Parietal lobe (tissue), 1 donor: Measurements from ENCODE around the gene TXNRD2. TPM values are rescaled to one million over a fixed set of nuclear protein-coding genes. Genes with fewer than 3 reads are reported as not detected.

Experiments used
- total RNA-seq: library from RNA; depleted of rRNA; stranded (reverse); fragments of >200 nt; gene quantifications from one replicate; pipeline ENCODE4 v1.2.3, GENCODE V29; 2014

Gene TXNRD2
- total RNA-seq, result 16.3 TPM

GRCh38 chr22:19941365-19942082, at the start of gene TXNRD2, which contains the start of gene COMT:
TXNRD2 (minus strand) TSS chr22:19941818; CDS start chr22:19941803, 15 bp downstream.
COMT (plus strand) TSS chr22:19941772; CDS start chr22:19962527, 20,755 bp downstream.

DNA sequence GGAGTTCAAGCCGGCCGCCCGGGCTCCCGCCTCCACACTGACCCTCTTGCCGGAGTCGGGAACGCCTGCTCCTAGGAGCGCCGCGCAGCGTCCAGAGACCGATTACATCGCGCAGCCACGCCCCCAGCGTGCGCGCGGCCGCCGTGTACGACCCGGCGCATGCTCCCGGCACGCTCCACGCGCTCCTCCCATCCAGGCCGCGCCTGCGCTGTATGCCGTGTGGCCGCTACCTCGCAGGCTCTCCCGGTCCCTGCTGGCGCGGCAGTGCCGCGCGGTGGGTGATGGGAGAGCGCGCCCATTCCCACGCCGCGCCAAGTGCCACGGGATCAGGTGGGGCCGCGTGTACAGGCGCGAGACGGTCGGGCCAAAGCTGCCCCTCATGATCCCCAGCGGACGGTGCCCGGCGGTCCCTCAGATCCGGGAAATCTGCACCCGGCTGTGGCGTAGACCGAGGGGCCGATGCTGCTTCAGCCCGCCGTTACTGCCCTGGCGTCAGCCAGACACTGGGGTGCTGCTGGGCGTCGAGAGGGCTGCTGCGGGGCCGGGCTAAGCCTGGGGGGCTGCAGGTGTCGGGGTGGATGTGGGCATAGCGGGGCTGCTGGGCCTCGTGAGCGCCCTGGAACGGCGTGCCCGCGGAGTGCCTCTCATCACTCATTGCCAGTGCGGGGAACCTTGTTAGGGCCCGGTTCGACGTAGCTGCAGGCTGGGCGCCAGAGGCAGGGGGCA, 86.7 kb downstream of the TXNRD2 start, which contains the start of the genes GNB1L and RTL10:
Gene GNB1L, minus strand, starts transcription at position 97 of the 726 bp plus-strand sequence. CDS start 33,519 bp downstream, outside the sequence.
Gene RTL10, minus strand, starts transcription at position 97 of the 726 bp plus-strand sequence. CDS start 2,613 bp downstream, outside the sequence.

Other genes starting within 250 kb of the TXNRD2 start
- 246 TPM for gene SEPTIN5, start 227.3 kb downstream of the TXNRD2 start, total RNA-seq
- 23.5 TPM for gene GP1BB, start 218.3 kb downstream of the TXNRD2 start, total RNA-seq
- not detected for gene TBX1, start 181.0 kb downstream of the TXNRD2 start, total RNA-seq
- 7.8 TPM for gene GNB1L, start 86.9 kb downstream of the TXNRD2 start, total RNA-seq
- 20.7 TPM for gene RTL10, start 86.9 kb downstream of the TXNRD2 start, total RNA-seq
- 36.9 TPM for gene COMT, start within 50 bp of the TXNRD2 start, total RNA-seq
- gene ARVCF, start 75.0 kb upstream of the TXNRD2 start, total RNA-seq, result 105 TPM
- 18.8 TPM for gene TANGO2, start 79.3 kb upstream of the TXNRD2 start, total RNA-seq
- gene DGCR8, start 138.4 kb upstream of the TXNRD2 start, total RNA-seq, result 75.1 TPM
- gene RANBP1, start 174.3 kb upstream of the TXNRD2 start, total RNA-seq, result 109 TPM
- 57.6 TPM for gene TRMT2A, start 175.4 kb upstream of the TXNRD2 start, total RNA-seq
- 9.7 TPM for gene ZDHHC8, start 190.0 kb upstream of the TXNRD2 start, total RNA-seq
- gene CCDC188, start 209.2 kb upstream of the TXNRD2 start, total RNA-seq, result 1.3 TPM